GM20000 (cell line): Measurements from ENCODE around the gene C1orf159.
A peak's percentile ranks its signal among the peaks of the same experiment; 100 is the strongest.

ENCODE experiments used
- DNase-seq: peaks from one replicate; pipeline ENCODE4 v3.0.0; 2012; ENCODE audit warnings: low spot score
- TF ChIP-seq, protein P1 (sequence below): IDR thresholded peaks from 2 replicates; pipeline ENCODE4 v1.5.1; 2012; ENCODE audit warnings: mild to moderate bottlenecking, control low read depth; ENCODE audit errors: extremely low read depth, missing control alignments

C1orf159 gene

DNA sequence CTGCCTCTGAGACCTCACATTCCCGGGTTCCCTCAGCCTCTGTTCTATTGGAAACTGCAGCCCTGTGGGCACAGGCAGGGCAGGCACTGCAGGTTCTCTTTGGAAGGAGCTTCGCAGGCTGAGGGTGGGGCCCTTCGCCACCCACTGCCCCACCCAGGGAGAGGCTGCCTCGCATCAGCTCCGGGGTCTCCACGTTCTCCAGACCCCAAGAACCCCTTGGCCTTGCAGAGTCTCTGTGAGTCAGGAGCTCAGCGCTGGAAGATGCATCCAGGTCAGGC lies 8.6 kb upstream of the C1orf159 start:
- no peak for DNase-seq
- TF ChIP-seq, protein P1, sequence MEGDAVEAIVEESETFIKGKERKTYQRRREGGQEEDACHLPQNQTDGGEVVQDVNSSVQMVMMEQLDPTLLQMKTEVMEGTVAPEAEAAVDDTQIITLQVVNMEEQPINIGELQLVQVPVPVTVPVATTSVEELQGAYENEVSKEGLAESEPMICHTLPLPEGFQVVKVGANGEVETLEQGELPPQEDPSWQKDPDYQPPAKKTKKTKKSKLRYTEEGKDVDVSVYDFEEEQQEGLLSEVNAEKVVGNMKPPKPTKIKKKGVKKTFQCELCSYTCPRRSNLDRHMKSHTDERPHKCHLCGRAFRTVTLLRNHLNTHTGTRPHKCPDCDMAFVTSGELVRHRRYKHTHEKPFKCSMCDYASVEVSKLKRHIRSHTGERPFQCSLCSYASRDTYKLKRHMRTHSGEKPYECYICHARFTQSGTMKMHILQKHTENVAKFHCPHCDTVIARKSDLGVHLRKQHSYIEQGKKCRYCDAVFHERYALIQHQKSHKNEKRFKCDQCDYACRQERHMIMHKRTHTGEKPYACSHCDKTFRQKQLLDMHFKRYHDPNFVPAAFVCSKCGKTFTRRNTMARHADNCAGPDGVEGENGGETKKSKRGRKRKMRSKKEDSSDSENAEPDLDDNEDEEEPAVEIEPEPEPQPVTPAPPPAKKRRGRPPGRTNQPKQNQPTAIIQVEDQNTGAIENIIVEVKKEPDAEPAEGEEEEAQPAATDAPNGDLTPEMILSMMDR, result no peak

DNA sequence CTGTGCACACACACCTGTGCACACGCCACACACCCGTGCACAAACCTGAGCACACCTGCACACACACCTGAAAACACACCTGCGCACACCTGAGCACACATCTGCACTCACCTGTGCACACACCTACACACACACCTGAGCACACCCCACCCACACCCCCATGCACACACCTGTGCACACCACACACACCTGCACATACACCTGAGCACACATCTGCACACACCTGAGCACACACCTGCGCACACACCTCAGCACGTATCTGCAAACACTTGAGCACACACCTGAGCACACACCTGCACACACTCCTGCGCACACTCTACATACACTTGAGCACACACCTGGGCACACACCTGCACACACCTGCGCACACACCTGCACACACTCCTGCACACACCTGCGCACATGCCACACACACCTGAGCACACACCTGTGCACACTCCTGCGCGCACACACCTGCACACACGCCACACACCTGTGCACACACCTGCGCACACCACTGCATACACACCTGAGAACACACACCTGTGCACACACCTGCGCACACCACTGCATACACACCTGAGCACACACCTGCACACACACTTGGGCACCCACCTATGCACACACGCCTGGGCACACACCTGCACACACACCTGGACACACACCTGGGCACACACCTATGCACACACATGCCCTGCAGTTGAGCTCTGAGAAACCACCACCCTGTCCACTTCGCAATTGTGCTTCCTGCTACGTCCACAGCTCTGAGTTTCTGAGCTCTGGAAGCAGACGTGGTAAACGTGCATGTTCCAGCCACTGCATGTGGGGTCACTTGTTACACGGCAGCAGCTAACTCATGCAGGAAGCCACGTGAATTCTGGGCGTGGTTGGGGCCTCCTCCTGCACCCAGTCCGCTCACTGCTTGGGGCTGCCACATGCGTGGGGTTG lies 8.0 kb upstream of the C1orf159 start:
- no peak for DNase-seq

DNA sequence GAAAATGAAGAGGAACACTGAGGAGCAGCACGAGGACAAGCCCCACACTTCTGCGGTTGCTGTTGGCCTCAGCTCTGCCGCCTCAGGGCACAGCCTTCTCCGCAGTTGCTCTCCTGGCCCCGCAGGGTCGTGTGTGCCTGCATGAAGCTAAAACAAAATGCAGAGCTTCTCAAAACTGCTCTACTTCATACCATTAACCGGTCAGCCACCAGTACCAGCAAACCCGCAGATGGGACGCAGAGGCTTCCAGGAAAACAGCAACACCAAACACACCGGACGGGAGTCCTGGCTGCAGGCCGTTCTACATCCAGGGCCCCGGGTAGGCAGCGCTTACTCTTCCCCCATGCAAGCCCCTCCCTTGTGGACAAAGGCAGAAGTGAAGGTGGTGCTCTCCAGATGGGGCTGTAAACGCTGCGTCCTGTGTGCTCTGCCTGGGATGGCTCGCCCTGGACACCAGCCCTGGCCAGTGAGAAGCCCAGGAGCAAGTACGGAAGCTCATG lies 7.1 kb upstream of the C1orf159 start:
- DNase-seq, result no peak
- TF ChIP-seq, protein P1, result no peak

More for the DNA sequence above, 8.0 kb upstream of the C1orf159 start:
- TF ChIP-seq, protein P1, result no peak

DNA sequence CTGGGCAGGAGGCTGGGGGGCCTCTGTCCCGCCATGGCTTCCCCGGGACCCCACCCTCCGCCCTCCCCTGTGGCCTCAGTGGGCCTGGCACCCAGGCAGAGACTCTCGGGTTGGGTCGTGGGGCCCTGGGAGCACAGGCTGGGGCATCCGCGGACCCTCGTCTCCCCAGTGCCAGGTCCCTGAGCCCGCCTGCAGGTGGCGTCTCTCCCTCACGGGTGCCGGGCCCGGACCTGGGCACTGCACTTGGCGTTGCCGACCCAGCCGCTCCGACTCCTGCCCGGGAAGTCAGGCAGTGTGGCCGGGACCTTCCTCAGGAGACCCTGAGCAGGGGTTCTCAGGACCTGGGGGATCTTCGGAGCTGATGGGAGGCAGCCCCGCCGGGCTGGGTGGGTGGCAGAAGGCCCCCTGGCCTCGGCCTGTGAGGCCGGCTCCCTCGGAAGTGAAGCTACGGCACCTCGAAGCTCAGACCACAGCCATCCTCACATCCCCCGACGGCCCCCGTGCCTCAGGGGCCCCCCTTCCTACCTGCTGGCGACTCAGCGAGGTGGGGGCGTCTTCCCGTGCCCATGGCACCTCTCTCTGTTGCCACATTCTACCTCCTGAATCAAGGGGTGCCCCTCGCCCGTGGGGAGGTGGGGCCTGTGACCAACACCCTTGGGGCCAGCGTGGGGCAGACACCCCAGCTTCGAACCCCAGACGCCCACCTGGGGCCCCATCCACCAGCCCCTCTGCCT lies 6.4 kb upstream of the C1orf159 start:
- TF ChIP-seq, protein P1, result peak; percentile 87
- DNase-seq, result peak; percentile 94

DNA sequence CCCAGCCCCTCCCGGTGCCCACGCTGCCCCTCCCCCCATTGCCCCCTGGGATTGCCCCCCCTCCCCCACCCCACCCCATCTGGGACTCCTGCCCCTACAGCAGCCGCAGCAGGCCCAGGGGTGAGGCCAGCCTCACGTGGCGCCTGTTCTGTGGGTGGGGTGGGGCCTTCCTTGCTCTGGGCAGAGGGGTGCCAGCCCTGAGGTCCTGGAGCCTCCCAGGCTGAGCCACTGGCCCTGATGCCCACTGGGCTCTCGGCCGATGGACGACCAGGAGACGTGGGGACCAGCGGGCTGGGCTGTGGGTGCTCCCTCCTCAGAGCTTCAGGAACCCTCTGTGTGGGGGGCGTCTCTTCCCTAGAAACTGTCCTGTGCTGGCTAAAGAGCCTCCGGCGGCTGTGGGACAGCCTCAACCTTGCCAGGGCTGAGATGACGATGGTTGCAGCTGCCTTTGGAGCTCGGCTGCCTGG lies 5.8 kb upstream of the C1orf159 start:
- no peak for DNase-seq
- TF ChIP-seq, protein P1, result no peak

DNA sequence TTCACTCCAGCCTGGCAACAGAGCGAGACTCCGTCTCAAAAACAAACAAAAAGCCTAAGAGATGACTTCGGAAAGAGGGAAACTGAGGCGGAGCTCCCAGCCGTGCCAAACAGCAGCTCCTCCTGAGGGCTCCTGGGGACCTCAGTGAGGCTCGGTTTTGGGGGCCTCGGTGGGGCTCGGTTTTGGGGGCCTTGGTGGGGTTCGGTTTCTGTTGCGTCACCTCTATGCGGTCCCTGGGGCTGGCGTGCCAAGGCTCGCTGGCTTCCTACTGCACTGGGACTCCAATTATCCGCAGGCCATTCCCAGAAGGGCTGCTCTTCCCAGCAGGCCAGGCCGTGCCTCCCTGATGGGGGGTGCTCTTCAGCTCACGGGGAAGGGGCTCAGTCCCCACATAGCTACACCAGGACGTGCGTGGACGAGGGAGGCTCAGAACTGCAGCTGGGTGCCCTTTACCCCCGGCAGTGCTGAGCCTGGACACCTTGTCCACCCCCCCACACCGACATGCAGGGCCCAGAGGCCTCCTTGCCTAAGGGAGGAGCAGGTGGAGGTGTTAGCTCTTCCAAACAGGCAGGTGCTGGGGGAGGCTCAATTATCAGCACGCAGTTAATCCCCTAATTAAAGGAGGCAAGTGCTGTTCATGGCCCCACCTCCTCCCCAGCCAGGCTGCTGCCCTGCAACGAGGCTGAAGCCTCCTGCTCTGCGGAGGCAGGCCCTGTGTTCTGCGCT lies 5.1 kb upstream of the C1orf159 start:
- TF ChIP-seq, protein P1, result no peak
- no peak for DNase-seq
